ENCODE results near the gene MAP1LC3B.

Gene MAP1LC3B

DNA sequence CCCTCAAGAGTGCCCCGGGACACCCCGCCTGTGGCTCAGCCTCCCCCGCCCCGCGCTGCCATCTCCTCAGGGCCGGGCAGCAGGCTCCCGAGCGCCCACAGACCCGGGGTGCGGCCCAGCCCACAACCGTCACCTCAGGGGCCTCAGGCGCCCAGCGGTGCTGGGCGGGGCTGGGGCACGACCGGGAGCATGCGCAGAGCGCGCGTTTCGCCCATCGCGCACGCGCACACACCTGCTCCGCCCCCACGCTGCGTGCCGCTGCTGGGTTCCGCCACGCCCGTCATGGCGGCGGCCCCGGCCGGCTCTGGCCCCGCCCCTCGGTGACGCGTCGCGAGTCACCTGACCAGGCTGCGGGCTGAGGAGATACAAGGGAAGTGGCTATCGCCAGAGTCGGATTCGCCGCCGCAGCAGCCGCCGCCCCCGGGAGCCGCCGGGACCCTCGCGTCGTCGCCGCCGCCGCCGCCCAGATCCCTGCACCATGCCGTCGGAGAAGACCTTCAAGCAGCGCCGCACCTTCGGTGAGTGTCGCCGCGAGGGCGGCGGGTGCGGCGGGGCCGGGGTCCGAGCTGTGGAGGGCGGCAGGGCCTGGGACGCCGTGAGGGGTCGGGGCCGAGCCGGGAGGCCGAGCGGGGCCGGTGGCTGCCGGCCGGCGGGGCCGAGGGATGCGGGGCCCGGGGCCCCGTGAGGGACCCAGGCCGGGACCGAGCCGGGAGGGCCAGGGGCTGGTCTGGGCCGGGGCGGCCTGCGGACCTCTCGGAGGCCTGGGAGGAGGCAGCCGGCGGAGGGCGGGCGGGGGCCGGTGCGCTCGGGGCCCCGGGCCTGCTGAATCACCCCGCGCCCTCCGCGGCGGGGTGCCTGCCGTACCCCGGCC is at the start of gene MAP1LC3B:
MAP1LC3B (plus strand) TSS at position 387 of the 871 bp plus-strand sequence; CDS start at position 479, 92 bp downstream.
- no peak for DNase-seq (ENCODE audit: low read depth)

DNA sequence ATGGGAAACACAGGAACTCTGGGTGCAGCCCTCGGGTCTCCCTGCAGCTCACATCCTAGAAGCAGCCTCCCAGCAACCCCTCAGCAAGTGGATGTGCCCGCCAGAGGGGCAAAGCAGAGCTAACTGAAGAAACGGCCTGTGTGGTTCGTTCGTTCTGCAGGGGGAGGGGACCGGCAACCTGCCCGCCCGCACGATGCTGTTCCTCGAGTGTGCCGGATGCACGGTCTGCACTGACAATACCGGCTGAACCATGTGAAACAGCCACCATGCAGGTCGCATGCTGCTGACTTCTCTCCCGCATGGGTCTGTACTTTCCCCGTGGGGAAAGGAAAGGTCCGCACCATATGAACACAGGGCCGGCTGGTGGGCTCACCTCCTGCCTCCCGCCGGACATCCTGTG is 49.6 kb upstream of the MAP1LC3B start:
- no peak for DNase-seq (ENCODE audit: low read depth)

DNA sequence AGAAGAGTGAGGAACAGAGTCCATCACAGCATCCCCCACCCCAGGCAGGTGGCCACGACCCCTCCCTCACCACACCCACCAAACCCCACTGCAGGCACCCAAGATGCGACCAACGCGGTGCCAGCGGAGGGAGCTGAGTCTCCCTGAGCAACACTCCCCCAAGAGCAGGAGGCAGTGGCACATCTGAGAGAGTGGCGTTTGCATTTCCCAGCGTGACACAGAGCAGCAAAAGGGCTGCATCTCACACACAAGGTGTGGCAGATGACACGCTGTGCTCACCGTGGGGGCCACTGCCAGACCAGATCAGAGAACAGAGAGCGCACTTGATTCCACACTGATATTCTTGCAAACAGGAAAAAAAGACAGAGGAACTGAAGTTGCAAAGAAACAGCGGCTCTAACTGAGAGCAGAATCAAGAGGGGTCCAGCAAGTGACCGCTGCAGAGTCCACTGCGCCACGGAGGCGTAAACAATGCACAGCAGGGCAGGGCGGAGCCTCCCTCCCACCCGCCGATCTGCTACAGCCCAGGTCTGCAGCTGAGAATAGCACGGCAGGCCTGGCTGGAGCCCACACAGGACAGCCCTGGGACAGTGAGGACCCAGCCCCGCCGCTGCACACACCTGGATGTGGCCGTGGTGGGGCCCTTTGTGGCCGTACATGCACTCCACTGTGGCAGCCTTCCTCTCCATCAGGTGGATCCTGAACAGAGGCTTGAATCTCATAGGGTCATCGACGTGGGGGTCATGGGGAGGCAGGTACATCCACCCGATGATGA is 49.0 kb upstream of the MAP1LC3B start:
- DNase-seq (ENCODE audit: low read depth): no peak

DNA sequence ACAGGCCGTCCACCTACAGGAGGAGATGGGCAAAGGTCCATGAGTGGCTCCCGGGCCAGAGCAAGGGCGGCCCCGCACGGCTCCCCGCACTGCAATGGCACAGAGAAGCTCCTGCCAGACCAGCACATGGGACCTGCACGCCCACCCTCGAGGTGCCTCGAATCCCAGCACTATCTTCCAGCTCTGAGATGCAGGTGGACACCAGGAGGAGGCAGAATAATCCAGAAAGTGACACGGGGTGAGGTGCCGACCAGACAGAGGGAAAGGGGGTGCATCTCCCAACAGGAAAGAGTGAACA is 48.4 kb upstream of the MAP1LC3B start:
- DNase-seq (ENCODE audit: low read depth): no peak

DNA sequence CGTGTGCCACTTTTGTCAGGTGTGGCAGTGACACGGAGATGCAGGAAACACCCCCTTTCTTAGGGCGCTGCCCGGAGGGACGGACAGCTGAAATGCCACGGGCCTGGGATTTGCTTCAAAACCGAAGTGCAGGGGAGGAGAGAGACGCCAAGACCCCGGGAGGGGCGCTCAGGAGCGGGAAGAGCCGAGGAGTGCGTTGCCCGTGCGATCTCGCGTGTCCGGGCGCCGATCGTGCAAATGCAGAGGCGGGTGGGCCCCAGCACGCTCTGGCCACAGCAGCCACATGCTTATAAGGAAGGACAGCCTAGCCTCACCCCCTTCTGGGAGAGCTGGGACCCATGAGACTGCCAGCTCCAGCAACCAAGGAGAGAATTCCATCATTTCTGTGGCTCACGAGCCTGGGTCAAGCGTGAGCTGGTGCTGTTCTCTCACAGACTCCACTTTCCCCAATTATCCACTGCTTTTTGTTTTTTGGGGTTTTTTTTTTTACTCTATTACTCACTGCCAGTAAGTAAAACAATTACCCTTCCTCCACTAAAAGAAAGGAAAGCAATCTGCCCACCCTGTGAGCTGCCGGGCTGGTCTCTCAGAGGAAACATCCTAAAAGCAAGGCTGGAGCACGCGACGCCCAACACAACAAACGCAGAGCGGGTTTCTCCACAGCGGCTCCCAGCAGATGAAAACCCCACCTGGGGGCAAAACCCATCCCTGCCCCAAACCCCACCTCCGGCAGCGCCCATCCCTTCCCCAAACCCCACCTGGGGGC is 47.8 kb upstream of the MAP1LC3B start:
- no peak for DNase-seq (ENCODE audit: low read depth)

DNA sequence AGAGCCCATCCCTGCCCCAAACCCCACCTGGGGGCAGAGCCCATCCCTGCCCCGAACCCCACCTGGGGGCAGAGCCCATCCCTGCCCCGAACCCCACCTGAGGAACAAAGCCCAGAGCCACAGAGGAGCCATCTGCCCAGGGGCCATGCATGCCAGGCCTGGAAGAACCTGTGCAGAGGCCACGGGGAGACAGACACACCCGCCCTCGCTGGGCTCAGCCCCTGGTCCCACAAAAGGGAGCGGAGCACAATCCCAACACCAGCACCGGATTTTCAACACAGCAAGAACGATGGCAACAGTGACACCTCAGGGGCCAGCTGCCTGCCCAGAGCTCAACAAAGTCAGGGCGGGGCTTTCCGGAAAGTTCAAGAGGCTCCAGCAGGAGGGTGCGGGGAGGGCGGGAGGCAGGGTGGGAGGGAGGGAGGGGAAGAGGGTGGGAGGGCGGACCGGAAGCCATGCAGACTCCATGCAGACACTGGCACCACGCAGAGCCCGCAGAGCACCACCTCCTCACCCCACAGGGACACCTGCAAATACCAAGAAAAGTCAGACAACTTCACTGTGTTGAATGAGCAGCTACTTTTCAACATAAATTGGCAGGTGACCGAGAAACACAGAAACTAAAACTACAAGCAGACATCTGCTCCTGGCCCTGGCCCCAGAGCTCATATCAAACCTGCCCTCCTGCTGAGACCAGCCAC is 47.1 kb upstream of the MAP1LC3B start:
- no peak for DNase-seq (ENCODE audit: low read depth)

DNA sequence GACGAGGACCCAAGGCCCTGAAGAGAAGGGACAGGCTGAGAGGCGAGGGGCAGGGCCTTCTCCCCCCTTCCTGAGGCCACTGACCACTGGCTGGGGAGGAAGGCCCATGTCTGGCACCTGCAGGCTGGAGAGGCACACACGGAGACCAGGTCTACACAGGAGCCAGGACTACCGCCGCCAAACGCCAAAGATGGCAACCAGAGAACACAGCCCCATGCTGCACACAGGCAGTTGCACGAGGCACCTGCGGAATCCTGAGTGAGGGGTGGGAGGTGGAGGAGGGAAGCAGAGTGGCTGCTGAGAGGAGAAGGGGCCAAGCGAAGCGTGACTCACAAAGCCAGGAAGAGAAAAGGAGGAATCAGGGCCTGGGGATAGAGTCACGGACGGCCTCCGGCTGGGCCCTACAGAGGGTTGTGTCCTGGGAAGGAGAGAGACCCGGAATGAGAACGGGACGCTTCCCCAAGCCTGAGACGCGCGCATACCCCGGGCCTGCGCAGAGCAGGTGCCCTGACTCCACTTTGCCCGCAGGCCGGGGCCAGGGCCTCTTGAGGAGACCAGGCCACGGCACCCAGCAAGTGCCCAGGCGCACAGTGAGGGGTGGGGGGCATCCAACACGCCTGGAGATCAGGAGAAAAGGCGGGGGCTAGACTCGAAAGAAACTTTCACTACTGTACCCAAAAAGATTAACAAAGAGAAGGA is 46.3 kb upstream of the MAP1LC3B start:
- no peak for DNase-seq (ENCODE audit: low read depth)

DNA sequence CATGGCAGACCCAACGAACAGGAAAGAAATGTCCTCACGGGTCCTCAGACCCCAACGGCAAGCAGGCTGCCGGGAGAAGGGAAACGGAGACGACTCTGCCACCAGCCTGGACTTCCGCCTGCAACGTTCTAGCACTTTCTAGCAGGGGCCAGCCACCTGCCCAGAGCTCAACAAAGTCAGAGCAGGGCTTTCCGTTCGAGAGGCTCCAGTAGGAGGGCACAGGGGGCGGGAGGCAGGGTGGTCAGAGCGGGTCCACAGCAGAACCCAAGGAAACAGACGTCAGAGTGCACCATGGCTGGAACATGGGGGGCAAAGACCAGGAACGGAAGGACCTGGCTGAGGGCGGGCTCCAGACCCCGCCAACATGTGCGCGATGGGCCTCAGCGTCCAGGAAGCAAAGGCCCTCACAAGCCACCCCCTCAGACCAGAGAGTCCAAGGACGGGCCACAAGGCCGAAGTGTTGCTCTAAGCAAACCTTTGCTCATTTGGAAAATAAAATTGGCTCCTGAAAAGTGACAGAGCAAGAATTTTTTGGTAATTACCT is 45.5 kb upstream of the MAP1LC3B start:
- no peak for DNase-seq (ENCODE audit: low read depth)

DNA sequence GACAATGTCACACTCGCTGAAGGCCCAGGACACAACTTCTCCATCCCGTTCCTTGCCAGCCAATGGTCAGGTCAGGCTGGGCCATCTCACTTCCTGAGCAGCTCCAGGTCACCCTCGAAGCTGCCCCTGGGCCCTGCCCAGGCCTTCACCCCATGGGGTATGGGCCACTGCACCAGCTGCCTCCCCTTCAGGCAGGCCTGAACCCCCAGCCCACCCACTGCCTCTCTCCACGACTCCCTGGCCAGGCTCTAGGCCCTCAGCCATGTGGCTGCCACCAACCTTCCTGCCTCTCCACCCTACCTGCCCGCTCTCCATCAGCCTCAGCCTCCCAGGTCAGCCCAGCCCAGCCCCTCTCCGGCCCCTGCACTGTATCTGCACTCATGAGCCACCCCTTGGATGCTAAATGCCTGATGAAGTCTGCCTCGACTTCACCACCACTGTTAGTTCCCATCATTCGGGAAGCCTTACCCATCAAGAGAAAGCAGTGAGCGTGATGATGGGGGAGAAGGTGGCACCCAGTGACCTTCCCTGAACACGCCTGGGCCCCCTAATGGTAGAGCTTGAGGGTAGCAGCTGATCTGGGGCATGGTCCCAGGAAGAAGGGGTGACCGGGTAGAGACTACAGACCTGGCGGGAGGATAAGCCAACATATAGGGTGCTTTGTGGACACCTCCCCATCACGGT is 44.1 kb upstream of the MAP1LC3B start:
- DNase-seq (ENCODE audit: low read depth): no peak

DNA sequence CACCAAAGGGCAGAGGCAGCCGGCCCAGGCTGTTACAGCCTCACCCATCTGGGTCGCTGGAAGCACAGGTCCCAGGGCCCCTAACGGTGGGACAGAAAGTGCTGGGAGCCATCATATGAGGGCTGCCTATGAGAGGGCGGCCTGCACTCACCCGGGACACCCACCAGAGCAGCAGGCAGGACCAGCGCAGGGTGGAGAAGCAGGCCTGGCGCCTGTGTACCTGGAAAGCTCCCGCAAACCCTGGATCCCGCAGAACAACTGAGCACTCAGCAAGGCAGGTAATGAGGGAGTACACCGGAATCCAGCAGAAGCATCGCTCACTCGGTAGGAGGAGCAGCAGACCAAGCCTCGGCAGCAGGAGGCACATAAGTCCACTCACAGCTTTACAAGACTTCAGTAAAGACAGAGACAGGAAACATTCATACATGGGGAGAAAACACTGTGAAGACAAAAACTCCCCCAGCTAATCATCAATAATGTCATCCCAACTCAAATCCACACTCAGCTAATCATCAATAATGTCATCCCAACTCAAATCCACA is 43.4 kb upstream of the MAP1LC3B start:
- no peak for DNase-seq (ENCODE audit: low read depth)

DNA sequence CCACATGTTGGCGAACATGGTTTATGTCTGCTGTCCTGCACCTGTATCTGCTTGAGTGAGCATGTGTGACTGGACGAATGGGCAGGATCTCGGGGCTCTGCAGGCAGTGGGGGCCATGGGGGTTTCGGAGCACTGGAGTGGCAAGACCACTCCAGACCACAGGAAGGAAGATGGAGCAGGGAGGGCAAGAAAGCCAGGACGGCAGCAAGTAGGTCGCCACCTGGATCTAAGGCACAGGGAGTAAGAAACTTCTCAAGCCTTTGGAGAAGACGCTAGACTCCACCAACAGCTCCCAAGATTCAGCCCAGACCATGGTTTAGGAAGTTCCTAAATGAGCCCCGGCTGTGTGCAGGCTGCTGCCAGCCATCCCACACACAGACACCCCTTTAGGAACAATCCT is 42.1 kb upstream of the MAP1LC3B start:
- DNase-seq (ENCODE audit: low read depth): no peak

DNA sequence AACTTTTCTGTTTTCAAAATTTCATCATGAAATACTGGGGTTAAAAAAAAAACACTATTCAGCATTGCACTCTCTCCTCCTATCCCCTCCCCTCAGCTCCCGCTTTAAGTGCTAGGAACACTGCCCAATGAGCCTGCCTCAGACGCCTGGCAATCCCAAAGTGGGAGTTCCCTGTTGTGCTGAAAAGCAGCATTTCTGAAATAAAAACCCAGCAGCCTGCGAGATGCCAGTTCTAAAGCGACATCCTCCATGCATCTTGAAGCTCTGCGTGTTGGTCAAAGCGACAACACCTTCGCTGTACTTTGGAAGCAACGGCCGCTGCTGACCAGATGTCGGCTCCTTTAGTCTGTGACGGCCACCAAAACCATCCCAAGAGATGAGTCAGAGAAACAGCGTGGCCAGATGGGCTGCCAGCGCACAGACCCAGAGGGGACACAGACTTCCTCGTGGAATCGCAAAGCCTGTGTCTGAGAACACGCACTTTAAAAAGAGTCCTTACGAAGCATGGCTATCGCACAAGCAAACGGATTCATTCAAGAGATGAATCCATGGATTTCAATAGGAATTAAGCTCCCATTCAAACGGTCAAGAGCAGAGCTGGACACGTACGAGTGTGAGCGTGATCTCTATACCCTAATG is 41.3 kb upstream of the MAP1LC3B start:
- no peak for DNase-seq (ENCODE audit: low read depth)

DNA sequence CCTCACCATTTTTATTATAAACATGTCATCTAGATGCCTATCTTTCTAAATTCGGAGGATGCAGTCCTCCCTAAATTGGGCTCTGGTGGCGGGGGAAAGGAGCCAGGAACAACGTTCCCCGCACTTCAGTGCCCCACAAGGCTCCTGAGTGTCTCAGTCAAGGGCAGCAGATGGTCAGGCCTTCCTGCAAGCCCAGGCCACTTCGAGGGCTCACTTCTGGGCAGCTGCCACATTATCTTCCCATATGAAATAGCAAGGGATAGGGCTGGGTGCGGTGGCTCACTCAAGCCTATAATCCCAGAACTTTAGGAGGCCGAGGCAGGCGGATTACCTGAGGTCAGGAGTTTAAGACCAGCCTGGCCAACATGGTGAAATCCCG is 40.8 kb upstream of the MAP1LC3B start:
- no peak for DNase-seq (ENCODE audit: low read depth)

DNA sequence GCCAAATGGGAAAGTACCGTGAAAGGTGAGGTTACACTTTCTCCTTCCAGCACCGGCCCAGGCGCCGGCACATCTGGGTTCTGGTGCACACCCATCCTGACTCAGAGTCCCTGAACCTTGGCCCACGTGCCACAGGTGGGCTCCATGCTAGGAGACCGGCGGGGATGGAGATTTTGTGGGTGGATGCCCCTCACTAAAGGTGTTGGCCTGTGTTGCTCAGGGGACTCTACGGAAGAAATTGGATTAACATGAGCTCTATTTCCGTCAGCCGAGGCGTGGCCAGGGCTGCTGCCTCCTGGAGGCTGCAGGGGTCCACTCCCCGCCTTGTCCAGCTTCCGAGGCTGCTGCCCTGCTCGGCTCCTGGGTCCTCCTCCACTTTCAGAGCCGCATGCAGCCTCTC is 39.3 kb upstream of the MAP1LC3B start:
- DNase-seq (ENCODE audit: low read depth): no peak

DNA sequence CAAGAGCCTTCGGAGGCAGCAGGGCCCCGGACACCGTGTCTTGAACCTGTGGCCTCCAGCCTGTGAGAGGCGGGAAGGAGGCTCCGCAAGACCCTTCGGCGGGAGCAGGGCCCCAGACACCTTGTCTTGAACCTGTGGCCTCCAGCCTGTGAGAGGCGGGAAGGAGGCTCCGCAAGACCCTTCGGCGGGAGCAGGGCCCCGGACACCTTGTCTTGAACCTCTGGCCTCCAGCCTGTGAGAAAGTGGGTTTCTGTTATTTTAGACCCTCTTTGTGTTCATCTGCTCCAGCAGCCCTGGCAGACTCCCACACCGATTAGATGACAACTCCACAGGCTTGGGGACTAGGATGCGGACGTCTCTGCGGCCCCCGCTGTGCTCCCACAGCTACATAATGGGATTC is 38.5 kb upstream of the MAP1LC3B start:
- DNase-seq (ENCODE audit: low read depth): no peak

DNA sequence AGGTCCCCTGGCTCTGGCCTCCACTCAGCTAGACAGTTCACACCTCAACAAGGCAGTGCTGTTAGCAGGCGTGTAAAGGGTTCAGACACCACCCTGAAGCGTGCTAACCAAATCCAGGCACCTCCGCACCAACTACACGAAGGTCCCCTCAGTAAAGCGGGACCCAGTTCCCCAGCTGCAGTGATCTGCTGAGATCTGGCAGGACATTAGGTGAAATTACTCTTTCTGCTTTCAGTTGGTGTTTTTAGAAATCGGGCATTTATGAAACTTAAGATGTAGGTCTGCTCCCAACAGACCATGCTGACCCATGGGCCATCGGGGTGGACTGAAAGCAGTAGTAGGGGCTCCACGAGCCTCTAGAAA is 35.7 kb upstream of the MAP1LC3B start:
- DNase-seq (ENCODE audit: low read depth): no peak

DNA sequence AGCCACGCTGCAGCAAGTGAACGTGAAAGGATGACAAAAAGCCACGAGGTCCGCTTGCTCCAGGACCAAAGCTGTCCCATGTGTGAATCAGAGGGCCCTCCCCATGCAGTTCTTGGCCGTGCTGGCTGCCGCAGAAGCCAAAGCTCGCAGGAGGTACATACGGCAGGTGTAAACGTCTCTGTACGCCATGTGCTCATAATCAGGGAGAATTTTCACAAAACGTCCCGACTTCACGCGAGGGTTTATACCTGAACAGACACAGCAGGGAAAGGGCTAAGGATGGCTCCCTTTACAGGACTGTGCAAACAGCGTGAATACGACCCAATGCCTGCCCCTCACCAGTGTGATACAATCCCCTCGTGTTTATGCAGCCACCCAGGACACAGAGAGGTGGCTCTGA is 33.9 kb upstream of the MAP1LC3B start:
- no peak for DNase-seq (ENCODE audit: low read depth)

DNA sequence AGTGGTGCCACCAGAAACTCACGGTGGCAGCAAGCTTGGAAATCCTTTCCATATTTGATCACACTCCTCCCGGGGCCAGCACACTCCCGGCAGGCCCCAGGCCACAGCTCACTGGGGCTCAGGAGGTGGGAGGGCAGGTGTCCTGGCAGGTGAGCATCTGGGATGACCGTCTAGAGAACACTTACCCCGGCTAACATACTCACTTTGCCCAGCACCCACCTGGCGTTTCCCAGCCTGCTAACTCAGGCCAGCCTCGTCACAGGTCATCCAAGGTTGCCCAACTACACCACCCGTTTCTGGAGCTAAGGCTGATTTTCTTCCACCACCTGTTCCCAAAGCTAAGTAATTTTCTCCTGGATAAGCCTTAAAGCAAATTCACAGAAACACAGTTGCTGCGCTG is 33.4 kb upstream of the MAP1LC3B start:
- no peak for DNase-seq (ENCODE audit: low read depth)

DNA sequence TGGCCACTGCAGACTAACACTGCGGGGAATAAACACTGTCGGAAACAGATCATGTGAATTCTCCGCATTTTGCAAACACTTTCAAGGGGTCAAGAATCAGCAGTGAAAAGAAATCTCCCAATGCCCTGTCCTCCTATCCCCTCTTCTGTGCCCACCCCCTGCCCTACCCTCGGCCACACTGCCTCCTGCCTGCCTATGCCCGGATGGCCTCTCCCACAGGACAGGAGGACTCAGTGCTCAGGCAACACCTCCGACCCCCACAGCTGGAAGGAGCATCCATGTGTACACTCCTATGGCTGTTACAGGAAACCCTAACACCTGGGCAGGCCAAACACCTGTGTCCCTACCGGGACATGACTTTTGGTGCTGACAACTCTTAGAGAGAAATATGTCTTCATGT is 33.0 kb upstream of the MAP1LC3B start:
- DNase-seq (ENCODE audit: low read depth): no peak
